NT2/D1 (cell line): Measurements from ENCODE around the gene TMCC2.

Experiments
- SUZ12 ChIP-seq: IDR thresholded peaks from 2 replicates; pipeline ENCODE4 v1.6.1; 2011; ENCODE audit not compliant: insufficient read length, insufficient read depth; ENCODE audit errors: extremely low read depth
- YY1 ChIP-seq: IDR thresholded peaks from 2 replicates; pipeline ENCODE4 v1.6.1; 2011; ENCODE audit not compliant: insufficient read length, insufficient read depth

GRCh38 chr1:205275916-205276688 is 48.4 kb downstream of the TMCC2 start:
- TF ChIP-seq YY1 (no peak), SUZ12 (no peak)
